ENCODE data around the gene METTL24.

The METTL24 gene, protein sequence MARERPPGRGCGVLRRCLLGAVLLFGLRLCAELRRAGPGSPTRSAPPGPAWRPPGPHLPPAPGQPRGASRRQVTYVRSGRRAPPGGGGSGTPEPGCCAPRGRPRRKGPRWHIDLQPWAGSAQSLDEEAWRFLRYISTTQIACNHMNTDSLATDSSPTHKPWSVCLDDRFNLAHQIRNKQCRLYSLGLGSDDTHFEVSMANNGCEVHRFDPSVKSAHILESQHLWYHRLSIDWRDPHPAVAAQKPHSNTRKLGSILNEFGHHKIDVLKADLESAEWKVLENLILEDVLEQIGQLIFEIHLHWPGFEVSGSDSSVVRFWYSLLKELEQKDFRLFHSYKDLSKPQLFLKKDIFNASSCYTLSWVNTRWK

DNA sequence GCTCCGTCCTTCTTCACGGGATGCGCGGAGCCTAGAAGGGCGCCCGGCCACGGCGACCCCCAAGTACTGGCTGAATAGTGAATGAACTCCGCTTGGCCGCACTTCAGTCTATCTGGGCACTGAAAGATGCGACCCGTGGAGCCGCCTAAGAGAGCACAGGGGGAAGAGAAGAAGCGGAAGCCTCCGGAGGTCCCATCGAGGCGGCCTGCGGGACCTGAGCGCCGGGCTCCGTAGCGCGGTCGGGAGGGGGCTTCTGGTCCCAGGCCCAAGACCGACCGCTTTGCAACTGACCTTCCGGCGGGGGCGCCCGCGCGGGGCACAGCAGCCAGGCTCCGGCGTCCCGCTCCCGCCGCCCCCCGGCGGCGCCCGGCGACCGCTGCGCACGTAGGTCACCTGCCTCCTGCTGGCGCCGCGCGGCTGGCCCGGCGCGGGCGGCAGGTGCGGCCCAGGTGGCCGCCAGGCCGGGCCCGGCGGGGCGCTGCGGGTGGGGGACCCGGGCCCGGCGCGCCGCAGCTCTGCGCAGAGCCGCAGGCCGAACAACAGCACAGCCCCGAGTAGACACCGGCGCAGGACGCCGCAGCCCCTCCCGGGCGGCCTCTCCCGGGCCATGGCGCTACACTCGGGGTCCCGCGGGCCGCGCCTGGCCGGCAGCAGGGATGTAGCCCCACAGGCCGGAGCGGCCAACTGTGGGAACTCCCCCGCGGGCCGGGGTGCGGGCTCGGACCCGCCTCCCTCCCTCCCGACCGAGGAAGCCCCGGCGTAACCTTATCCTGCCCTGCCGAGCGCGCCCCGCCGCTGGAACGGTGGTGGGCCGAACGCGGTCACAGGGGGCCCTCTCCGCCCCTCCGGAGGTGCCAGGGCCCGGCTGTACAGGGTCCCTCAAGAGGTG is at the start of gene METTL24:
METTL24 (minus strand) TSS at position 686 of the 889 bp plus-strand sequence; CDS start at position 609, 77 bp downstream.
- DNase-seq (ENCODE audit: low read depth in 3 of 3, low spot score in 1 of 3) = no peak

DNA sequence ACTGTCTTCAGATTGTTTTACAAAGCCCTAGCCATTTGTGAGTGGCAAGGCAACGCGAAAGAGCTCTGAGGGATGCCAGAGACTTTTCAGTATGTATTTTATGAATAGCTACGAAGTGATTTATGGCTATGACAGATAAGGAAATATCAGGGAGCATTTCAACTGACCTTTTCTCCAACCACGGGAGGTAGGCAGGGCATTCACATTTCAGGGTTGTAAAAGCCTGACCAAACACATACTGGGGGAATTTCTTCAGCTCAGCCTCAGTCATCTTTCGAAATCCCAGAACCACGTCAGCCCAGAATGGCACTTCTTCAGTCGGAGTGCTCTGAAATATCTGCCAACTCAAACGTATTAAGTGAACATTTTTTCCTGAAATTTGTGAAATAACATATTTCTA is 46.5 kb upstream of the METTL24 start:
- DNase-seq (ENCODE audit: low read depth in 3 of 3, low spot score in 1 of 3) = no peak

DNA sequence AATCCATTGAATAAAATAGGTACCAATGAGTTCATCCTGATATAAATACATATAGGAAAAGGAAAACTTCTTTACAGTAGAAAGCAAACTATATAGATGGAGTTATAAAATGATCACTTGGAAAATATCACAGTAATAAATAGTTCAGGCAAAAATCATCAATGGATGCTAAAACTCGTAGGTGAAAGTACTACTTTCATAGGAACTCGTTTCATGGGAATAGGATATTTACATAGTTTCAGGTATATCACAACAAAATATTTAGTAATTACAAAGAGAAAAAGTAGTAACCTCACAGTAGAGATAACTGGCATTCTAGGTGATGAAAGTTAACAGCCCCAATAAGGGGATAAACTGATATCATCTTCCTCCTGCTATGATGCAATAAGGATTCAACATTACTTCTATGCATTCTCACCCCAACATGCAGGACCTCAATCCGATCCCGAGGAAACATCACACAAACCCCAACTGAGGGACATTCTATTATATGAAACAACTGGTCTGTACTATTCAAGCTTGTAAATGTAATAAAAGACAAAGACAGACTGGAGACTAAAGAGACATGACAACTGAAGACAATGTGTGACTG is 43.5 kb upstream of the METTL24 start:
- DNase-seq (ENCODE audit: low read depth in 3 of 3, low spot score in 1 of 3) = no peak

DNA sequence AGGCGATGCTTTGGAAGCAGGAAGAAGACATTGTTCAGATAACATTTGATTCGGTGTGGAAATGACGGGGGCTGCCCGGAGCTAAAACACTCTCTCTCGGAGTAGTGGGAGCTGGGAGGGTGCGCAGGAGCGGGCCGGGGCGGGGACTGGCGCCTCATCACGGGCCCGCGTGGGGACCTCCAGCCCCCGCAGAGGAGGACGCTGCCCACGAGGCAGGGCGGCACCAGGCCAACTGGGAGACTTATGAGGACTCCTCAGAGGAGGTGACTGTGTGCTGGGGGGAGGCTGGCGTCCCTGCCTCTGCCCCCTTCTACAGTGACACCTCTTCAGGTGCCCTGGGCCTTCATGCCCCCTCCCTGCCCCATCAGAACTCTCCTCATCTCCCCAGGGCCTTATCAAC is 42.1 kb upstream of the METTL24 start:
- no peak for DNase-seq (ENCODE audit: low read depth in 3 of 3, low spot score in 1 of 3)

DNA sequence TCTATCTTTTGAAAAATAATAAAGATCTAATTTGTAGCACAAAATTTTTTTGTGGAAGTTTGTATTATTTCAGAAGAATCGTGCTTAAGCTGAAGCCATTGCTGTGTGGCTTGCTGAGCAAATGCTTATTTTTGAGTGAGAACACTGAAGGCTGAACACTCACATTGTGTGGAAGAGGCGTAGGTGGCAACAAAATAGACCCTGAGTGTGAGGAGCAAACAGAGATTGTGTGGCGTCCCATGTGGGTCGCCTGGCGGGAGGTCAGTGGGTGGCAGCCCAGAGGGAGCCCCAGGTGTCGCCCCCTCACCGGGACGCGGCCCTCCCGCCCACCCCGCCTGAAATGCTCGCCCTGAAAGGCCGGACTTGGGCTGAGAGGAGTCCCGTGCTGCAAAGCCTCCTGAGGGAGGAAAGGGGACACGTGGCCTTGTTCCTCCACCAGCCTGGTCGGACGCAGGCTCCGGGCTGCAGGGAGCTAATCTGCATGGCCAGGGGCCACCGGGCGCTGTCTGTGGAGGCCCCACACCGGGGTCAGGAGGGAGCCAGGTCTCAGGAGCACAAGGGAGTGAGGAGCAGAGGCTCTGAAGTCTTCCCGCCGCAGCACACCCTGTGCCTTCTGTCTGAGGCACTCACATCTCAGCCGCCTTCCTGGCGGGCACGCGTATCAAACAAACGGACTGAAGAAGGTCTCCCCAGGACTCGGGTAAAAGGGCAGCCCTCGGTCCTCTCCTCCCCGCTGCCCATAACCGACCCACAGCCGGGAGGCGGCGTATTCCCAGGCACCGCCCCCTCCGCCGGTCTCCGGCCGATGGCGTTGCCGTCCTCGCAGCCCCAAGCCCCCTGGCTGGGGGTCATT is 41.3 kb upstream of the METTL24 start:
- DNase-seq (ENCODE audit: low read depth in 3 of 3, low spot score in 1 of 3) = no peak

DNA sequence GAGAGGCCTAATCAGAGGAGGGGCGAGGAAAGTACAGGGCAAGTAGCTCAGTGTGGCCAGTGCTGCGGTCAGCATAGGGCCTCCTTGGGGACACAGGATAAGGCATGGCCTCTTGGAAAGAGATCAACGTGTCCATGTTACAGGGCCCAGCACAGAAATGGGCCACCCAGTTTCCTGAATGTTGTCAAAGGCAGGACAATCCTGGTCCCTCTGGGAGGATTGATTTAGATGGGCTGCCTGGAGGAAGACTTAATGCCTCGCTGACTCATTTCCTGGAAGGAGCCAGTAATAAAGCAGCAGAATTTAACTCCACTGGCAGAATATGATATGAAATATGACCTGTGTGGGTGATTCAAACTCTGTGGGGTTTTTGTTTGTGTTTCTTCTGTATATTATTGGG is 40.6 kb upstream of the METTL24 start:
- DNase-seq (ENCODE audit: low read depth in 3 of 3, low spot score in 1 of 3) = no peak

DNA sequence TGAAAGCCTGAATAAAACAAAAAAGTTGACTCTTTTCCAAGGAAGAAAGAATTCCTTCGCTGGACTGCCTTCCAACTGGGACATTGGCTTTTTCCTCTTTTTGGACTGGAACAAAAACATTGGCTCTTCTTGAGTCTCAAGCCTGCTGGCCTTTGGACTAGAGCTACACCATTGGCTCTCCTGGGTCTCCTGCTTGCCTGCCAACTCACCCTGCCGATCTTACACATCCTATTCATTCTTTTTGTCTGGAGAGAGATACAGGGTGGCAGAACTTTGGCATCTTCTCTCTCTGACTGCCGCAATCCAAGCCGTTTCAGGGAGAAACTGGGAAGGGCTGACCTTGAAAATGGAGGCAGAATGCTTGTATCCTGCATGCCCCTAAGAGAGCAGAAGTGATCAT is 37.1 kb upstream of the METTL24 start:
- DNase-seq (ENCODE audit: low read depth in 3 of 3, low spot score in 1 of 3) = no peak

DNA sequence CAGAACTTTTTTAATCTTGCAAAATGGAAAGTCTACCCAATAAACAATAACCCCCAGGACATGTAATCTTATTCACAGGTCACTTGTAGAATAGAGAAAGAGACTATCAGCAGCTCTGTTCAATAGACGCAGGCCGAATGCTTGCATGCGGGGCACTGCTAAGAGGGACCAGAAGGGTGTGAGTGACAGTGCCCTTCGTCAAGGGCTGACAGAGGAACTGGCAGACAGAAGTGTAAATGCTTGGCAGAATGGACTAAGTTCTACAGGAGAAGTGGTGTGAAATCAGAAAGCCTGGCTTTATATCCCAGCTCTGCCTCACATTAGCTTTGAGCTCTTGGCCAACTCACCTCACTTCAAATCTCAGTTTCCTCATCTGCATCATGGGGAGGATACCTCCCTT is 36.3 kb upstream of the METTL24 start:
- no peak for DNase-seq (ENCODE audit: low read depth in 3 of 3, low spot score in 1 of 3)

DNA sequence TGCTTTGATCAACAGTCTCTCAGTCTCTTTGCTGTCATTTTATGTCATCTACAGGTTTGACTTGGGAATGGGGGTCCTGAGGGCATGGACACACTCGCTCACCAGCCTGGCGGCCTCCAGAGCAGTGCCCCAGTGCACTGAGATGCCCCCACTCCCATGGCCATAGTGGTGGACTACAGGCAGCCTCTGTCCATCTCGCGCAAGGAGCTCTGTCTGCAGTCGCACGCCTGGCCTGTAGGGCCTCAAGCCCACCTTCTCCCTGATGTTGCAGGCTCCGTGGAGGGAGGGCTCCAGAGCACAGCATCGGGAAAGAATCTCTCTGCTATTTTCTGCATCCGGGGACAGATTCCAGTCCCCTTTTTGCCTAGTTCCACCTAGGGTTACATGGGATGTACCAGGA is 34.6 kb upstream of the METTL24 start:
- no peak for DNase-seq (ENCODE audit: low read depth in 3 of 3, low spot score in 1 of 3)

DNA sequence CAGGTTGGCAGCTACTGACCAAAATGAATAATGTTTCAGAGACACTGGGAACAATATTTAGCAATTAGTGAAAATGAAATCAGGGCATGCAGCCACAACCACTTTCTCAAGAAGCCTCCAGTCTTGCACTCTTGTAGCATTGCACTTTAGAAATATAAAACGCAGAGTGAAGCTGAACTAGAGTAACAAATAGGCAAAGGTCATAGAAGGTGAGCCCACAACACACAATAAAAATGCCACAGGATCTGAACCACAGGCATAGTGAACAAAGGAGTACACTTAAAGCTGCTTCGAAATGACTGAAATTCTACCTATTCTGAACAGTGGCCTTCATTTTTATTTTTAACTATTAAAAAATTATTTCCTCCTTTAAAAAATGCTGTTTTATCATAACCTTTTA is 32.3 kb upstream of the METTL24 start:
- DNase-seq (ENCODE audit: low read depth in 3 of 3, low spot score in 1 of 3) = no peak

DNA sequence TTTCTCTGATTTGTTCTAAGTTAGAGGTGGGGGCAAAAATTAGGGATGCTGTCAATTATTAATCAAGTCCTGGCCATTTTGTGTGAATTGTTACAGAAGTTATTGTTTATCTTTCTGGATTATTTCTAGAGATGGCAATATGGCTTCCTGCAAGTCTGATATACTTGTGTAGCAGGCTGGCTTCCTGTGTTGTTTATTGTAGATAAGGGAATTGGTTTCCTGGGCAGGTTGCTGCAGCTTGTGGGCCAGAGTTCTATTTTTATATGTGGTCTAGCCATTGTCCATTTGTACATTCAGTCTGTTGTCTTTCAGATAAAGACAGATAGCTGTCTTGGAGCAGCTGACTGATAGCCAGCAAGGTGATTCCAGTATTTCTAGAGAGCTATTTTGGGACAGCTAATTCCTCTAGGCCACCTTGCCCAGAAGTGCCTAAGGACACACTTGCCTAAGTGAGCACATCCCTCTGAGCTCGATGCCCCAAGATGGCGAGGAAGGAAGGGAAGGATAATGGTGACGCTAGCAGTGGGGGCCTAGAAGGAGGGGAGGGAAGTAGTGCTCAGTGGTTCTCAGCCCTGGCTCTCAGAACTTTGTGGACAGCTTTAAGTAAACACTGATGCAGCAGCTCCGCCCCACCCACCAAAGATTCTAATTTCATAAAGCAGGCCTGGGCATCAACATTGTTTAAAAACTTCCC is 31.7 kb upstream of the METTL24 start:
- no peak for DNase-seq (ENCODE audit: low read depth in 3 of 3, low spot score in 1 of 3)

DNA sequence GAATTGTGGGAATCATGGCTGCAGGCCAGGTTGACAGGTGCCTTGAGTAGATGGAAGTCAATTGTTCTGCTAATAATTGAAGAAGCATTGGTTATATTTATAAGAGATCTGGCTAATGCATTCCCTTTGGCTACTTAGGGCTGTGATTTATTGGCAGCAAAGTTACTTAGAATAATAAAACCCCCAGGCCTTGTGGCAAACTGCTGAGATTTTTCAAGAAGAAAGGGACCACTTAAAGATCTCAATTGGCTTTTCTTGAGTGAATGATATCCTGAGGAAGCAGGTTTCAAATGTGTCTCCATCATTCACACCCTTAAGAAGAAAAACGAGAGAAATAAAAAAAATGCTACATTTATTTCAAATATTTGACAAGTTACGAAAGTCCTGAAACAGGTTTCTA is 29.8 kb upstream of the METTL24 start:
- DNase-seq (ENCODE audit: low read depth in 3 of 3, low spot score in 1 of 3) = no peak

DNA sequence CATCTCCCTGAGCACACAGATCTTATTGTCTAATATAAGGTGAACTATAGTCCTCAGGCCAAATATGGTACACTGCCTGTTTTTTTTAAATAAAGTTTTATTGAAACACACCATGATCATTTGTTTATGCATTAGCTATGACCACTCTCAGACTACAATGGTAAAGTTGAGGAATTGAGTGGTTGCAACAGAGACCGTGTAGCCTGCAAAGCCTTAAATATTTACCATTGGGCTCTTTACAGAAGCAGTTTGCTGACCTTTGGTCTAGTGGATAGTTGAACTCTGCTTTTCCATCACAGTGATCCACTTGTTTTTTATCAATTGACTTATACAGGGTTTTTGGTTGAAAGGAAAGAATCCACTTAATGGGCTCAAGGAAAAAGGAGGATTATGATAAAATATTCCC is 27.3 kb upstream of the METTL24 start:
- DNase-seq (ENCODE audit: low read depth in 3 of 3, low spot score in 1 of 3) = no peak

DNA sequence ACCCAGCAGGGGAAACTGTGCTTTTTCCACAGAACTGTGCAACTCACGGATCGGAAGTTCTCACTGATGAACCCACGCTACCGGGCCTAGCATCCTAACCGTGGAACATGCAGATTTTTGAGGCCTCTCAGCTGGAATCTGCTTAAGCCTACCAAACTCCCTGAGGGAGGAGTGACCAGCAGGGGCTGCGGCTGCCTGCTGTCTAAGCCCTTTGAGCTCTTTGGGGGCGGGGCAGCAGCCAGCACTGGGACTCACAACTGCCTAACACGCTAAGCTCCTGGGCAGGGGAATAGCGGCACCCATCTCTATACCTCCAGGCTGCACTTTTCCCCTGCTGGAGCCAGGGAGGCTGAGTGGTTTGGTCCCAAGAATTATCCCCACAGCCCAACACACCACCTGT is 20.4 kb upstream of the METTL24 start:
- DNase-seq (ENCODE audit: low read depth in 3 of 3, low spot score in 1 of 3) = no peak

DNA sequence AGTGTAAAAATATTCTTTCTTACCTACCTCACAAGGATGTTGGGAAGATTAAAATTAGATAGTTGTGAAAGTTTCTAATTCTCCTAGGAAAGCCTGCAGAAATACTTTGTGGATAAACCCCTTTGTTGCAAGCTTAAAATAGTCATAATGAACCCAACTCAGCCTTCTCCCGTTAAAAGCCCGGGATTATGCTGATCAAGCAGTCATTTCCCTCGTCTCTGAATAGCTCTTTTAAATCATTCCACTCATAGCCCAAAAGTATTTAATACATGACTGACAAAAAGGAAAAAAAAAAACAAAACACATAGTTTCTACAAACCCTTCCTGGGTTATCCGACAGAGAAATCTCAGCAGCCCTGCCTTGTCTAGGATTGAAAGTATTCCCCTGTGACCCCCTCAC is 10.9 kb upstream of the METTL24 start:
- no peak for DNase-seq (ENCODE audit: low read depth in 3 of 3, low spot score in 1 of 3)

DNA sequence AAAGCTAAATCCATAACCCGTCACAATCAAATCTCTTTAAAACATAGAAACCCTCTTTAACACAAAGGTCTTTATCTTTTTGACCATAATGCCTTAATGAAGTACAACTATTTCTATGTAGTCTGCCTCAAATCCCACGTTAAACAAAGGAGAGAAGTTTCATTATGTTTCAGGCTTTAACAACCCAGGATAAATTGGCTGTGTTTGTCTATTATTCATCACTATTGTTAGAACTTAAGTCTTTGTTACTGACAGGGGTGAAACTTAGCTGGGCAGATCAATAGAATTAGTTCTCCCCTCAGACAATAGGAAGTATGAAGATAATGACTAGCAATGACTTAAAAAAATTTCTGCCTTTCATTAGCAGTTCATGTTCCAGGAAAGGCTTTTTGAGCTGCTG is 10.1 kb upstream of the METTL24 start:
- DNase-seq (ENCODE audit: low read depth in 3 of 3, low spot score in 1 of 3) = no peak

DNA sequence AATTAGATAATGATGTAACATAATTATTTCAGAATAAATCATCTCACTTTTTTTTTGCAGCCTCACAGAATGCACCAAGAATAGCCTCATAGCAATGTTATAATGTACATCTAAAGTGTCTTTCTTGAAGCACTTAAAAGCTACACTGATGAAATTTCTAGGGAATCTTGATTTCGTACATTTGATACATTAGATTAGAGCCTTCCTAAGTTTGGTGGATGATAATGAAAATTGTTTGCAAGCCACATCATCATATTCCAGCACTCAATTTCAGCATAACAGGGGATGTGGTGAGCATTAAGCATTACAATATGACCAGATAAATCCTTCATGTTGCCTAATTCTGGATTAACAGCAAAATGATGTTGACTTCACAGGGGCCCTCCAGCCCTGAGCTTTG is 9.7 kb upstream of the METTL24 start:
- DNase-seq (ENCODE audit: low read depth in 3 of 3, low spot score in 1 of 3) = no peak

DNA sequence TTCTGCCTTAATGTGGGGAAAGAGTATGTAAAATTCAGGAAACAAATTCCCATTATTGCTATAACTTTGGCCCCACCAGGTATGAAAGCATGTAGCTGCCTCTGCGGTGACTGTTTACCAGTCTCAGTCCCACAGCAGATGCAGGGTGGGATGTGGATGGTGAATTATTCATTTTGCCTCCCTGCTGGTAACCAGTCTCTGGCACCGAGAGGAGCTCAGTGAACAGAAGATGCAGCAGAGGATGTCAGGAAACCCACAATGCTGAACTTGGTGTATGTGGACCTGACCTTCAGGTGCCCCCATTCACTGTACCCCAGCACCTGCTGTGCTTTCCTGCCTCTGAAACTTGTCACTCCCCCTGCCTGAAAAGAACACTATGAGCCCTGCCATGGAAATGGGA is 8.8 kb upstream of the METTL24 start:
- DNase-seq (ENCODE audit: low read depth in 3 of 3, low spot score in 1 of 3) = no peak

DNA sequence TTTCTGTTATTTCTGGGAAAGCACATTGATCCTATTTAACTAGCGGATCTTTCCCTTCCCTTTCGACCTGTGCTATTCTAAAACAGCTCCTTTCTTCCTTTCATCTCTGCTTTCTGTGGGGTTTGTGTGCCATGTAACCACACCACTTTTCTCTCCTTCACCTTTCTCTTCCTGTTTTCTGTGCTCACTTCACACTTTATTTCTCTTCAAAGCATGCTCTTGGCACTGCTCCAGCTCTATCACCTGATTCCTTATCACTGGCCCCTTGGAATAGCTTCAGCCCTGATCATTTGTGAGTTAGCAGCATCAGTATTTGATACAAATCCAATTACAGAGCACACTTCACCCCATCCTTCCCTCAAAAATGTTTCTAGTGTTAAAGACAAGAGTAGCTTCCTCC is 8.1 kb upstream of the METTL24 start:
- no peak for DNase-seq (ENCODE audit: low read depth in 3 of 3, low spot score in 1 of 3)

DNA sequence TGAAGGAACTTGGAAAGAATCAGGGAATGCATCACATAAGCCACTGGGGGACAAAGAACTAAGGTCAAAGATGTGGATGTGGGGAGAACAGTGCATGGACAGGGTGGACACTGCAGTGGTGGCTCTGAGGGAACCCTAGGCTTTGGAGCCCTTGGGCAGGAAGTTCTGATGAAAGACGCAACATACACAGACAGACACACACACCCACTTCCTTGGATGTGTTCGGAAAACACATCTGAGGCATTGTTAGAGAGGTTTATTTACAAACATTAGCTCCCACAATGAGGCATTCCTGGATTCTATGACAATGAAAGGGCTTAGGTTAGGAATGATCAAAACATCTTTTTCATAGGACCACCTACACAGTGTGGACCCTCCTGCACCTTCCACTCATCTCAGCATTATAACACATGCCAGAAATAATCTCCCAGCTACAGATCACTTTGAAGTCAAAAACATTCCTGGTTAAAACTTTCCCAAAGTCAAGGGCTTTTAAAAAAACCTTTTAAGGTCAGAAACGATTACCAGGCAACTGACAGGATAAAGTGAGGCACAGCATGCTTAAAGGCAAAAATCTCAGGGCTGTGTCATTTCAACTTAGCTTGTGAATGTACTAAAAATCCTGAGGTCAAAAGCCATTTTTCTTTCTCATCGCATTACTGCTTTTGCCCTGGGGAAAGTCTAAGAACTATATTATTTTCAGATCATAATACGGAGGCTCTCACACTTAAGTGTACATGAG is 6.4 kb upstream of the METTL24 start:
- DNase-seq (ENCODE audit: low read depth in 3 of 3, low spot score in 1 of 3) = no peak

Measured in stimulated activated CD4-positive, alpha-beta T cell treated with anti-CD3 and anti-CD28 coated beads, TNF-alpha, amount 100 ng/mL, for 1 hour (primary cell).